Right hindlimb (tissue), 1 donor: ENCODE data around the gene OR5K1.

Experiments used
- DNase-seq: peaks from one replicate; pipeline ENCODE4 v3.0.0-alpha.2; 2018

Gene OR5K1

DNA sequence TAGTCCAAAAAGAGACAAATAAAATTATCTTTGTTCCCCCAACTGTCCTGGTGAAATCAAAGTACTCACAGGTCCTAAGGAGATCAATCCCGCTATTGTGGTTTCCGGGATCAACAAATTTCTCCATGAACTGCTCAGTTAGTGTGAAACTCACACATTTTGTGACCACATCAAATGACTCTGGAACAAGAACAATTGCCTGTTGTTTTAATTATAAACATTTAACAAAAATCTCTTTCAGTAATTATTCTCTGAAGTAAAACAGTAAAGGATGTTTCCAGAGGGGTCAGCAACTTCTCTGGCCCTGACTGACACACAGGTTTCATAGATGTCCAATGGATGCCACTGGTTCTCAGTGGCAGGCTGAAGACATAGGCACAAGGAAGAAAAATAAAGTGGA, 55.8 kb downstream of the OR5K1 start:
- DNase-seq = no peak

DNA sequence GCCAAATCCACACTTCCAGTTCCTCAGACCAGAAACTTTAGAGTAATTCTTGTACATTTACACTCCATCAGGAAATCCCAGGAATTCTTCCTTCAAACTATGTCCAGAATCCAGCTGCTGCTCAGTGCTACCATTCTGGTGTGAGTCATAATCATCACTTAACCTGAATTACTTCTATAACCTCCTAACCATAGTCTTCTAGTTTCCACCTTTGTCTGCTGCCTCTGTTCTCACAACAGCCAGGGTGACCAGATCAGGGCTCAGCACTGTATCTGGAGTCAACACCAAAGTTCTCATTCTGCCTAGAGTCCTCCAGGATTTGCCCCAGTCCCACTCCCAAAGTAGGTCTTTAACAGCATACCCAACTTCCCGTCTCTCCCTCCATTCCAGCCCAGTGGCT, 56.4 kb downstream of the OR5K1 start:
- no peak for DNase-seq

DNA sequence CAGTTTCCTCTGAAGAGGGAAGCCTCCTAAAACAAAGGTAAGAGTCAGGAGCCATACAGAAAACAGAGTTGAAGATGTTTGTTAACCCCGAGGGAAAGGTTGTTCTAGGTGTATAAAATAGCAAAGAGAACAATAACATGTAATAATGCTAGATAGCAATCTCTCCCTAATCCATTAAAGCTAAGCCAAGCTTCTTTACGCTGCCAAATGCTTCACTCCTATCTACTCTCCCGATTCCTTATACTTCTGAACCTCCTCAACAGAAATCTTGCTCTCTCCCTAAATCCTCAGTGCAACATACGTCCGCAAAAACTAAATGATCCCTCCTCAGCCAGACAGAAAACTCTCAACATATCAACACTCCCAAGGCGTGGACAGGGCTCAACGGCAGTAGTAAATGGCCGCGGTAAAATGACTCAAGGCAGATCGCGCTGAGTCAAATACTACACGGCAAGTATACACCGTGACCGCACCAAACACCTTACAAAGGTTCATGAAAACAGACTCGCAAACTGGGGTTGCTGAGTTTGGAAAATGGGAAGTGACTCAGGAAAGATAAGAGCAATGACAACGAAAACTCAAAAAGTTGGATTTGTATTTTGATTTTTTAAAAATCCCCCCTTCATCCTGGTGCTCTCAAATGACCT, 59.0 kb downstream of the OR5K1 start:
- DNase-seq = no peak
